ENCODE results near the gene ZBTB40.

GRCh38 chr1:22508329-22508728, 56.7 kb downstream of the ZBTB40 start:
- TF ChIP-seq CTCF (IDR thresholded peaks at IDR 0.05) (no peak), POLR2A (IDR thresholded peaks at IDR 0.05) (no peak)
